Mesendoderm (in vitro differentiated cells): ENCODE measurements around the gene CCDC73.
A peak's percentile ranks its signal among the peaks of the same experiment; 100 is the strongest.
"Not testable (repeated sequence)": the region's sequence is repeated elsewhere in the genome, so short reads cannot be mapped to it uniquely, and the experiment has no call there.

ENCODE experiments used
- DNase-seq: peaks from one replicate; pipeline ENCODE4 v3.0.0; 2013
- H2AK5ac ChIP-seq: 2 replicates; pipeline ENCODE4 v1.6.1; 2013; ENCODE audit warnings: low read length, inconsistent platforms
- H2BK120ac ChIP-seq: 2 replicates; pipeline ENCODE4 v1.6.1; 2013; ENCODE audit warnings: low read depth, mild to moderate bottlenecking, low read length, moderate library complexity, mixed read lengths
- H2BK15ac ChIP-seq: replicated peaks from 2 replicates; pipeline ENCODE4 v1.6.1; 2013; ENCODE audit warnings: low read depth, mild to moderate bottlenecking, moderate library complexity
- H2BK5ac ChIP-seq: 2 replicates; pipeline ENCODE4 v1.6.1; 2013; ENCODE audit warnings: low read length, inconsistent platforms
- H3K18ac ChIP-seq: 2 replicates; pipeline ENCODE4 v1.6.1; 2013; ENCODE audit warnings: mild to moderate bottlenecking, low read length, mixed read lengths
- H3K23ac ChIP-seq: one replicate; pipeline ENCODE4 v1.6.1; 2013; ENCODE audit warnings: low read length
- H3K27ac ChIP-seq: 2 replicates; pipeline ENCODE4 v1.5.1; 2013; ENCODE audit warnings: low read depth, mild to moderate bottlenecking, inconsistent platforms, low read length, moderate library complexity
- H3K27me3 ChIP-seq: 2 replicates; pipeline ENCODE4 v1.6.1; 2013; ENCODE audit warnings: low read length, control low read depth, mild to moderate bottlenecking, inconsistent platforms; ENCODE audit not compliant: insufficient read depth, poor library complexity
- H3K36me3 ChIP-seq: 2 replicates; pipeline ENCODE4 v1.6.1; 2013; ENCODE audit warnings: low read length, inconsistent platforms; ENCODE audit not compliant: control insufficient read depth, insufficient read depth
- H3K4ac ChIP-seq: one replicate; pipeline ENCODE4 v1.6.1; 2013; ENCODE audit warnings: low read depth, mild to moderate bottlenecking, low read length, moderate library complexity
- H3K4me1 ChIP-seq: 2 replicates; pipeline ENCODE4 v1.6.1; 2013; ENCODE audit warnings: low read depth, low read length, inconsistent platforms; ENCODE audit not compliant: control insufficient read depth
- H3K4me2 ChIP-seq: 2 replicates; pipeline ENCODE4 v1.6.1; 2013; ENCODE audit warnings: low read length
- H3K4me3 ChIP-seq: 2 replicates; pipeline ENCODE4 v1.5.1; 2013; ENCODE audit warnings: mild to moderate bottlenecking, low read length
- H3K56ac ChIP-seq: one replicate; pipeline ENCODE4 v1.6.1; 2013; ENCODE audit warnings: low read length
- H3K79me1 ChIP-seq: 2 replicates; pipeline ENCODE4 v1.6.1; 2013; ENCODE audit warnings: low read length, inconsistent platforms
- H3K79me2 ChIP-seq: 2 replicates; pipeline ENCODE4 v1.6.1; 2013; ENCODE audit warnings: mild to moderate bottlenecking, low read length; ENCODE audit not compliant: control insufficient read depth, insufficient read depth
- H3K9ac ChIP-seq: 2 replicates; pipeline ENCODE4 v1.6.1; 2013; ENCODE audit warnings: low read length, inconsistent platforms
- H4K5ac ChIP-seq: one replicate; pipeline ENCODE4 v1.6.1; 2013; ENCODE audit warnings: low read length
- H4K8ac ChIP-seq: one replicate; pipeline ENCODE4 v1.6.1; 2013; ENCODE audit warnings: low read depth, mild to moderate bottlenecking, control low read depth, low read length, moderate library complexity
- WGBS: extraction: QIAGEN DNeasy Blood & Tissue Kit; methylation state at CpG from one replicate; pipeline ENCODE4 v1.1.7; 2013; ENCODE audit warnings: low lambda C conversion rate, missing lambda C conversion rate; ENCODE audit not compliant: insufficient coverage; ENCODE audit errors: extremely low coverage; 5-methylcytosine and 5-hydroxymethylcytosine counted together

CCDC73 gene

DNA sequence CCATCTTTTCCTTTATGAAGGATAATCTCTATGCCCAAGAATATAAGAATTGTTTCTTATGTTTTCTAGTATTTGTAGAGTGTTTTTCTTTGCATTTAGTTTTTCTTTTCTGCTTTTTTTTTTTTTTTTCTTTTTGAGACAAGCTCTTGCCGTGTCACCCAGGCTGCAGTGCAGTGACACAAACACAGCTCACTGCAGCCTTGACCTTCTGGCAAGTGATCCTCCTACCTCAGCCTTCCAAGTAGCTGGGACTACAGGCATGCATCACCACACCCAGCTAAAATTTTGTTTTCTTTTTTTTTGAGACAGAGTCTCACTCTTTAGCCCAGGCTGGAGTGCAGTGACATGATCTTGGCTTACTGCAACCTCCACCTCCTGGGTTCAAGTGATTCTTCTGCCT, 41.3 kb downstream of the CCDC73 start:
- not testable (repeated sequence) for H3K36me3 ChIP-seq, H3K4ac ChIP-seq, H2AK5ac ChIP-seq, DNase-seq, H3K9ac ChIP-seq, H2BK120ac ChIP-seq, H4K5ac ChIP-seq, H4K8ac ChIP-seq, H3K4me3 ChIP-seq, H3K27me3 ChIP-seq, H3K56ac ChIP-seq, H3K4me1 ChIP-seq, H3K27ac ChIP-seq, H3K79me2 ChIP-seq, H2BK5ac ChIP-seq, H3K23ac ChIP-seq, H3K79me1 ChIP-seq, H2BK15ac ChIP-seq, H3K18ac ChIP-seq, H3K4me2 ChIP-seq
- WGBS: no CpG with 5 or more reads among the region's 1 CpG

DNA sequence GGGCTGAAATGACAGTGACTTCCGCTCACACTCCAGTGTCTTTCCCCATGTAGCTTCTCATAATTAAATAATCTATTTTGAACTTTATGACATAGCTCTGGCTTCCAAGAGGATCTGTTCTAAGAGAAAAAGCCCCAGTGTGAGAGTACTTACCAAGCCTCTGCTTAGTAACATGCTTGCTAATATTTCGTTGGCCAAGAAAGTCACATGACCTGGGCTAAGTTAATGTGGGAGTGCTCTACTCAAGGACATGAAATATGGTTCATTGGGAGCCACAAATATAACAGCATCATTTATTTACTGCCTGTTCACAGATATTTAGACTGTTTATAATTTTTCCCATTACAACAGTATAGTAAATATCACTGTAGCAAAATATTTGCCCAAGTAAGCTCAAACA, 42.5 kb downstream of the CCDC73 start:
- H2BK120ac ChIP-seq: no peak overlapping the region
- no peaks in the 10 kb centered on the region for H3K79me2 ChIP-seq
- no peaks in the 10 kb centered on the region for H3K4me1 ChIP-seq
- H4K8ac ChIP-seq: no peak overlapping the region
- H3K79me1 ChIP-seq: no peaks in the 10 kb centered on the region
- H2AK5ac ChIP-seq: no peak overlapping the region
- H3K4me2 ChIP-seq: no peak overlapping the region
- no peak overlapping the region for H2BK15ac ChIP-seq
- no peak overlapping the region for H3K27ac ChIP-seq
- no peak overlapping the region for H3K56ac ChIP-seq
- H3K4ac ChIP-seq: no peak overlapping the region
- no peaks in the 10 kb centered on the region for H3K36me3 ChIP-seq
- H4K5ac ChIP-seq: no peak overlapping the region
- H3K23ac ChIP-seq: no peak overlapping the region
- no peak overlapping the region for H3K4me3 ChIP-seq
- no peaks in the 10 kb centered on the region for H3K27me3 ChIP-seq
- no peak for DNase-seq
- WGBS: no CpG with 5 or more reads among the region's 2 CpGs
- no peak overlapping the region for H3K9ac ChIP-seq
- H3K18ac ChIP-seq: no peak overlapping the region
- H2BK5ac ChIP-seq: no peak overlapping the region

DNA sequence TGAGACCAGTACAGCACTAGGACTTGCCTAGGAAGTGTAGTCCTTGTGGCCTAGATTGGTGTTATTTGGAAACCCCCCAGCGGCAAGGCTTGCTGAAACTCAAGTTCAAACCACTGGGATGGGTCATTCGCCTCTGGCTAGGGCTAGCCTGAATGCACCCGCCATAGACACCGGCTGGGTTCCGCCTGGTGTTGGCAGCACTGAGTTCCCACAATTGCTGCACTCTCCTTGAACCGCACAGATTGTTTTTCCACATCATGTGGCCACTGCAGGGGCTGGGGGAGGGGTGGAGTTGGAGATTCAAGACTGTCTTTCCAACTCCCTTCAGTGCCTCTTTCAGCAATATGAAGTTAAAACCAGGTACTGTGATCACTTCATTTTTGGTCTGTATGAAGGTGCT, 43.1 kb downstream of the CCDC73 start:
- Histone ChIP-seq H3K18ac (no peak overlapping the region), H3K4me1 (no peaks in the 10 kb centered on the region), H3K79me2 (no peaks in the 10 kb centered on the region), H3K4me2 (no peak overlapping the region), H3K4ac (no peak overlapping the region), H2BK5ac (no peak overlapping the region), H4K5ac (no peak overlapping the region), H2AK5ac (no peak overlapping the region), H3K79me1 (no peaks in the 10 kb centered on the region), H2BK15ac (no peak overlapping the region), H3K9ac (no peak overlapping the region), H3K23ac (no peak overlapping the region), H2BK120ac (no peak overlapping the region), H3K56ac (no peak overlapping the region), H4K8ac (no peak overlapping the region), H3K27me3 (no peaks in the 10 kb centered on the region), H3K4me3 (no peak overlapping the region), H3K36me3 (no peaks in the 10 kb centered on the region), H3K27ac (no peak overlapping the region)
- DNase-seq: peak; percentile 8
- no CpG with 5 or more reads among the region's 6 CpGs for WGBS

DNA sequence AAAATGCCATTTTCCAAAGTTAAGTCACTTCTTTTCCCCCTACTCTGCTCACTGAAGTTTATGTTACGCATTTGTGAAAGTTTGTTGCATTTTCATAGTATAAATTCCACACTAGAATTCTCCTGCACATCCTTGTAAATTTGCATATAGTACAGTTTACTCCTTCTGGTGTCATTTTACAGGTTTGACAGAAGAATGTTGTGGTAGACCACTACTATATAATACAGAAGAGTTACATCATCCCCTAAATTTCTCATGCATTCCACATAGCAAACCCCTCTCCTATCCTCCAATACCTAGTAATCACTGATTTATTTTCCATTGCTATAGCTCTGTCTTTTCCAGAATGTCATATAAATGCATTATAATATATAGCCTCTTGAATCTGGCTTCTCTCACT, 64.5 kb downstream of the CCDC73 start:
- Histone ChIP-seq H3K27me3 (no peaks in the 10 kb centered on the region), H3K23ac (no peak overlapping the region), H4K5ac (no peak overlapping the region), H3K4me1 (no peaks in the 10 kb centered on the region), H3K79me2 (no peaks in the 10 kb centered on the region), H3K4me3 (no peak overlapping the region), H3K79me1 (no peaks in the 10 kb centered on the region), H4K8ac (no peak overlapping the region), H3K4ac (no peak overlapping the region), H3K56ac (no peak overlapping the region), H3K36me3 (no peaks in the 10 kb centered on the region), H2AK5ac (no peak overlapping the region), H3K4me2 (no peak overlapping the region), H2BK15ac (no peak overlapping the region), H3K9ac (no peak overlapping the region), H2BK120ac (no peak overlapping the region), H2BK5ac (no peak overlapping the region), H3K18ac (no peak overlapping the region), H3K27ac (no peak overlapping the region)
- DNase-seq: no peak
- no CpG with 5 or more reads among the region's 1 CpG for WGBS

DNA sequence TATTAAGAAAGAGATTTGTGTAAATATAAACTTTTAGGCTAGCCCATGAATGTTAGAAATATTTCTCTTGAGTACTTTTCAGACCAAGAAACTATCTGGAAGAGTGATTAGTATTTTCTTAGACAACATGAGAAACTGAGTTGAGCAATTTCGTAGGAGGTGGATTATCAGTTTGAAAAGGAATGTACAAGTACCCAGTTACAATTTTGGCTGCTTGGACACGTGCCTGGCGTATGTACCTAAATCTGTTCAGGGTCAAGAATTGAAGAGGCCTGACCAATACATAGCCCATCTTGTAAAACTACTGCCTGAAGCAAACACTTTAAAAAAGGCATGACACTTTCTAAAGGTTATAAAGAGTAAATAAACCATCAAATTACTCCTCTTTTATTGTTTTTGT, 71.1 kb downstream of the CCDC73 start:
- Histone ChIP-seq H3K23ac (no peak overlapping the region), H3K36me3 (no peaks in the 10 kb centered on the region), H3K56ac (no peak overlapping the region), H3K27me3 (no peaks in the 10 kb centered on the region), H3K79me2 (no peaks in the 10 kb centered on the region), H2AK5ac (no peak overlapping the region), H2BK120ac (no peak overlapping the region), H3K9ac (no peak overlapping the region), H3K79me1 (no peaks in the 10 kb centered on the region), H3K4me1 (no peaks in the 10 kb centered on the region), H2BK15ac (no peak overlapping the region), H3K4me2 (no peak overlapping the region), H2BK5ac (no peak overlapping the region), H3K18ac (no peak overlapping the region), H3K4ac (no peak overlapping the region), H4K5ac (no peak overlapping the region), H3K4me3 (no peak overlapping the region), H4K8ac (no peak overlapping the region), H3K27ac (no peak overlapping the region)
- WGBS: no CpG with 5 or more reads among the region's 3 CpGs
- no peak for DNase-seq

DNA sequence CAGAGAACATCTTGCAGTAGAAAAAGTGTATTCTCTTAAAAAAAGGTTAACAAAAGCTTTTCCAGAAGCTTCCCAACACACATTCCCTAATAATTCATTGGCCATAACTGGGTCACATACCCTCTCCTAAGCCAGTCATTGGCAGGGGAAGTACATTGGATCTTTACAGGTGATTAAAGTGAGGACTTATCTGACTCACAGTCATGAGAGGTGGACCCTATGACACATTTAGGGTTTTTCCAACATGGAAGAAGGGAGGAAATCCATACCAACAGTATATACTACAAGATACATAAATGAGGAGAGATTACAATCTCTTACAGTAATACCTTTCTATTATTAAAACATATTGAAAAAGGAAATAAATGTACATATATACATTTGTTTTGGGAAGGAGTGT, 72.2 kb downstream of the CCDC73 start:
- no peak for DNase-seq
- Histone ChIP-seq H2BK5ac (no peak overlapping the region), H3K18ac (no peak overlapping the region), H3K79me2 (no peaks in the 10 kb centered on the region), H3K27ac (no peak overlapping the region), H3K4me2 (no peak overlapping the region), H3K4me1 (no peaks in the 10 kb centered on the region), H4K5ac (no peak overlapping the region), H3K4me3 (no peak overlapping the region), H3K27me3 (no peaks in the 10 kb centered on the region), H3K9ac (no peak overlapping the region), H3K36me3 (no peaks in the 10 kb centered on the region), H3K4ac (no peak overlapping the region), H2BK15ac (no peak overlapping the region), H2AK5ac (no peak overlapping the region), H4K8ac (no peak overlapping the region), H3K56ac (no peak overlapping the region), H3K23ac (no peak overlapping the region), H2BK120ac (no peak overlapping the region), H3K79me1 (no peaks in the 10 kb centered on the region)
